Duodenal mucosa (tissue), 2 donors: Measurements from ENCODE around the gene PCGF5.
"Not testable (repeated sequence)": the region's sequence is repeated elsewhere in the genome, so short reads cannot be mapped to it uniquely, and the experiment has no call there.

Experiments
- H3K27ac ChIP-seq: one replicate; pipeline ENCODE4 v1.7.0; 2013; ENCODE audit warnings: low read depth, low read length
- H3K27me3 ChIP-seq, 2 donors: one replicate each; pipeline ENCODE4 v1.7.0; 2013; ENCODE audit warnings: low read length in 2 of 2, control low read depth in 1 of 2; ENCODE audit not compliant: insufficient read depth in 2 of 2, control insufficient read depth in 1 of 2
- H3K36me3 ChIP-seq, 2 donors: one replicate each; pipeline ENCODE4 v1.7.0; 2013; ENCODE audit warnings: low read length in 2 of 2, control low read depth in 1 of 2; ENCODE audit not compliant: insufficient read depth in 2 of 2, control insufficient read depth in 1 of 2
- H3K4me1 ChIP-seq, 2 donors: one replicate each; pipeline ENCODE4 v1.7.0; 2013; ENCODE audit warnings: low read length in 2 of 2, control low read depth in 1 of 2; ENCODE audit not compliant: insufficient read depth in 2 of 2, control insufficient read depth in 1 of 2
- H3K4me3 ChIP-seq, 2 donors: one replicate each; pipeline ENCODE4 v1.7.0; 2013; ENCODE audit warnings: low read length in 2 of 2, low read depth in 1 of 2
- H3K9ac ChIP-seq, 2 donors: one replicate each; pipeline ENCODE4 v1.7.0; 2013; ENCODE audit warnings: low read length in 2 of 2, low read depth in 1 of 2
- H3K9me3 ChIP-seq, 2 donors: one replicate each; pipeline ENCODE4 v1.7.0; 2013; ENCODE audit warnings: low read length in 2 of 2, control low read depth in 1 of 2; ENCODE audit not compliant: control insufficient read depth in 1 of 2

Gene PCGF5

GRCh38 chr10:91238191-91238590 lies 17.7 kb downstream of the PCGF5 start:
- no peaks in the 10 kb centered on the region for H3K27me3 ChIP-seq
- peaks cover 0 to 3% of the 10 kb centered on the region in 2 donors for H3K4me1 ChIP-seq
- H3K9ac ChIP-seq = no peak overlapping the region
- no peak overlapping the region for H3K27ac ChIP-seq
- H3K36me3 ChIP-seq = no peaks in the 10 kb centered on the region
- H3K4me3 ChIP-seq = no peak overlapping the region
- no peaks in the 10 kb centered on the region for H3K9me3 ChIP-seq

- H3K4me1 ChIP-seq = peaks cover 0 to 3% of the 10 kb centered on the region in 2 donors
- no peaks in the 10 kb centered on the region for H3K36me3 ChIP-seq
- no peaks in the 10 kb centered on the region for H3K9me3 ChIP-seq
- H3K27me3 ChIP-seq = no peaks in the 10 kb centered on the region
- H3K27ac ChIP-seq = no peak overlapping the region
- no peak overlapping the region for H3K9ac ChIP-seq
- no peak overlapping the region for H3K4me3 ChIP-seq
Observed at GRCh38 chr10:91239789-91240188, 19.3 kb downstream of the PCGF5 start.

- Histone ChIP-seq H3K4me1 (peaks cover 0 to 3% of the 10 kb centered on the region in 2 donors), H3K36me3 (no peaks in the 10 kb centered on the region), H3K27ac (no peak overlapping the region), H3K9ac (no peak overlapping the region), H3K9me3 (no peaks in the 10 kb centered on the region), H3K27me3 (no peaks in the 10 kb centered on the region), H3K4me3 (no peak overlapping the region)
Observed at GRCh38 chr10:91242940-91243339, 22.5 kb downstream of the PCGF5 start.

- Histone ChIP-seq H3K4me3 (no peak overlapping the region), H3K27ac (no peak overlapping the region), H3K27me3 (no peaks in the 10 kb centered on the region), H3K9ac (no peak overlapping the region), H3K9me3 (no peaks in the 10 kb centered on the region), H3K36me3 (peaks cover 0 to 4% of the 10 kb centered on the region in 2 donors), H3K4me1 (no peaks in the 10 kb centered on the region)
Observed at GRCh38 chr10:91247360-91248111, 27.1 kb downstream of the PCGF5 start.

- Histone ChIP-seq H3K27ac (no peak overlapping the region), H3K9ac (no peak overlapping the region), H3K36me3 (peaks cover 15 to 24% of the 10 kb centered on the region in 2 donors), H3K27me3 (no peaks in the 10 kb centered on the region), H3K4me1 (no peaks in the 10 kb centered on the region), H3K4me3 (no peak overlapping the region), H3K9me3 (no peaks in the 10 kb centered on the region)
Observed at GRCh38 chr10:91249700-91250099, 29.2 kb downstream of the PCGF5 start.

GRCh38 chr10:91250341-91250740 lies 29.9 kb downstream of the PCGF5 start:
- H3K27me3 ChIP-seq = no peaks in the 10 kb centered on the region
- no peak overlapping the region for H3K4me3 ChIP-seq
- no peak overlapping the region for H3K9ac ChIP-seq
- H3K9me3 ChIP-seq = peaks cover 0 to 3% of the 10 kb centered on the region in 2 donors
- H3K27ac ChIP-seq = no peak overlapping the region
- H3K36me3 ChIP-seq = peaks cover 18 to 30% of the 10 kb centered on the region in 2 donors
- no peaks in the 10 kb centered on the region for H3K4me1 ChIP-seq

GRCh38 chr10:91251430-91252056 lies 31.1 kb downstream of the PCGF5 start:
- Histone ChIP-seq H3K27ac (no peak overlapping the region), H3K9me3 (peaks cover 0 to 3% of the 10 kb centered on the region in 2 donors), H3K9ac (no peak overlapping the region), H3K36me3 (peaks cover 18 to 36% of the 10 kb centered on the region in 2 donors), H3K4me3 (no peak overlapping the region), H3K4me1 (no peaks in the 10 kb centered on the region), H3K27me3 (no peaks in the 10 kb centered on the region)

GRCh38 chr10:91253300-91253699 lies 32.8 kb downstream of the PCGF5 start:
- Histone ChIP-seq H3K36me3 (peaks cover 20 to 44% of the 10 kb centered on the region in 2 donors), H3K9me3 (peaks cover 0 to 3% of the 10 kb centered on the region in 2 donors), H3K4me3 (no peak overlapping the region), H3K9ac (no peak overlapping the region), H3K27me3 (no peaks in the 10 kb centered on the region), H3K27ac (no peak overlapping the region), H3K4me1 (no peaks in the 10 kb centered on the region)

- Histone ChIP-seq H3K9me3 (peaks cover 0 to 3% of the 10 kb centered on the region in 2 donors), H3K4me3 (no peak overlapping the region), H3K36me3 (peaks cover 22 to 41% of the 10 kb centered on the region in 2 donors), H3K27me3 (no peaks in the 10 kb centered on the region), H3K4me1 (no peaks in the 10 kb centered on the region), H3K27ac (no peak overlapping the region), H3K9ac (no peak overlapping the region)
Observed at GRCh38 chr10:91257310-91257709, 36.8 kb downstream of the PCGF5 start.

GRCh38 chr10:91260417-91260816 lies 40.0 kb downstream of the PCGF5 start:
- not testable (repeated sequence) for H3K4me3 ChIP-seq, H3K4me1 ChIP-seq, H3K27ac ChIP-seq, H3K9ac ChIP-seq, H3K27me3 ChIP-seq, H3K9me3 ChIP-seq
- peaks cover 4 to 16% of the 10 kb centered on the region in 2 donors for H3K36me3 ChIP-seq
